Lower leg skin (tissue), 3 donors: ENCODE data around the gene PRTG.
"Not testable (repeated sequence)": the region's sequence is repeated elsewhere in the genome, so short reads cannot be mapped to it uniquely, and the experiment has no call there.

Experiments used
- CTCF ChIP-seq, 3 donors: fragments of 450-650 bp; IDR thresholded peaks; one replicate each; pipeline ENCODE4 v1.5.1; 2016; ENCODE audit warnings: antibody characterized with exemption in 3 of 3, mild to moderate bottlenecking in 3 of 3, moderate library complexity in 2 of 3
- POLR2A ChIP-seq, 2 donors: fragments of 450-650 bp; IDR thresholded peaks; one replicate each; pipeline ENCODE4 v1.6.1; 2016 to 2017; ENCODE audit warnings: antibody characterized with exemption in 2 of 2, mild to moderate bottlenecking in 1 of 2, moderate library complexity in 1 of 2

GRCh38 chr15:55733461-55733860 lies 9.5 kb downstream of the PRTG start:
- TF ChIP-seq CTCF, POLR2A (IDR thresholded peaks at IDR 0.05): not testable (repeated sequence)
